K562 (cell line): ENCODE data around the gene PGGHG. TPM values are rescaled to one million over a fixed set of nuclear protein-coding genes. Genes with fewer than 3 reads are reported as not detected.

Experiments
- ATF3 ChIP-seq, 2 experiments: fragments of 450-650 bp in 1 of 2; sonication (generic) in 1 of 2; formaldehyde crosslinking in 1 of 2; IDR thresholded peaks in 1 of 2; conservative IDR thresholded peaks in 1 of 2; 2 replicates each; pipeline versions ENCODE4 v1.6.1 to v1.8.1; 2016 to 2023; ENCODE audit warnings: mild to moderate bottlenecking in 2 of 2, moderate library complexity in 2 of 2, inconsistent platforms in 1 of 2, missing genetic modification reagents in 1 of 2
- CREB3 ChIP-seq: fragments of 450-650 bp; conservative IDR thresholded peaks from 2 replicates; pipeline ENCODE4 v1.6.1; 2016; ENCODE audit warnings: missing genetic modification characterization, low read depth, mild to moderate bottlenecking, missing compliant biosample characterization, moderate library complexity
- ELF2 ChIP-seq: fragments of 250-450 bp; sonication (Bioruptor Pico); IDR thresholded peaks from 2 replicates; pipeline ENCODE4 v1.5.0; 2021; ENCODE audit warnings: mild to moderate bottlenecking
- ETS2 ChIP-seq: IDR thresholded peaks from 2 replicates; pipeline ENCODE4 v1.6.1; 2016; ENCODE audit warnings: borderline replicate concordance, missing genetic modification characterization, mild to moderate bottlenecking, moderate library complexity, missing compliant biosample characterization; ENCODE audit not compliant: poor library complexity, severe bottlenecking
- FOS ChIP-seq: IDR thresholded peaks from 3 replicates; pipeline ENCODE4 v1.6.1; 2011; ENCODE audit not compliant: insufficient read length; ENCODE audit errors: extremely low read depth
- JUN ChIP-seq, 2 experiments: sonication (generic) in 1 of 2; formaldehyde crosslinking in 1 of 2; IDR thresholded peaks; 2 replicates each; pipeline versions ENCODE4 v1.6.1 to v1.8.0; 2012 to 2022; ENCODE audit warnings: borderline replicate concordance in 2 of 2, mild to moderate bottlenecking in 2 of 2, improper control_type of control experiment in 1 of 2, low read depth in 1 of 2, low read length in 1 of 2, missing genetic modification reagents in 1 of 2
- MXI1 ChIP-seq: IDR thresholded peaks from 2 replicates; pipeline ENCODE4 v1.6.1; 2011; ENCODE audit warnings: low read depth, mild to moderate bottlenecking, improper control_type of control experiment, low read length
- NBN ChIP-seq: fragments of 450-650 bp; IDR thresholded peaks from 2 replicates; pipeline ENCODE4 v1.6.1; 2016; ENCODE audit warnings: low read depth, mild to moderate bottlenecking
- NFATC3 ChIP-seq: fragments of 450-650 bp; IDR thresholded peaks from 2 replicates; pipeline ENCODE4 v1.6.1; 2017; ENCODE audit warnings: mild to moderate bottlenecking
- RFX1 ChIP-seq: fragments of 450-650 bp; IDR thresholded peaks from 2 replicates; pipeline ENCODE4 v1.6.1; 2016; ENCODE audit warnings: mild to moderate bottlenecking, moderate library complexity
- SREBF1 ChIP-seq: fragments of 150-350 bp; IDR thresholded peaks from 2 replicates; pipeline ENCODE4 v1.6.1; 2014; ENCODE audit warnings: antibody characterized with exemption, low read depth, low read length, borderline replicate concordance
- TCF3 ChIP-seq: sonication (generic); formaldehyde crosslinking; IDR thresholded peaks from 2 replicates; pipeline ENCODE4 v1.4.0; 2020; ENCODE audit warnings: mild to moderate bottlenecking, missing genetic modification reagents
- TFAM ChIP-seq: fragments of 250-450 bp; sonication (Bioruptor Pico); conservative IDR thresholded peaks from 2 replicates; pipeline ENCODE4 v1.5.0; 2021; ENCODE audit warnings: mild to moderate bottlenecking, moderate library complexity
- YY1 ChIP-seq, 3 experiments: IDR thresholded peaks; 2 replicates each; pipeline ENCODE4 v1.6.1; 2011; ENCODE audit warnings: low read length in 2 of 3, mild to moderate bottlenecking in 2 of 3, moderate library complexity in 2 of 3, borderline replicate concordance in 1 of 3, control low read depth in 1 of 3, low read depth in 1 of 3; ENCODE audit not compliant: insufficient read depth in 3 of 3, insufficient replicate concordance in 2 of 3, control insufficient read depth in 1 of 3, insufficient read length in 1 of 3; ENCODE audit errors: extremely low read depth in 1 of 3
- ZNF655 ChIP-seq: fragments of 250-450 bp; sonication (Bioruptor Pico); IDR thresholded peaks from 2 replicates; pipeline ENCODE4 v1.5.0; 2021
- polyA plus RNA-seq, 8 experiments: library from polyadenylated mRNA; depleted of rRNA in 4 of 8; stranded (reverse) in 5 of 8; unstranded in 3 of 8; fragments of >200 nt; fragmentation: Nextera tagmentation in 2 of 8; fragmentation: Illumina TruSeq in 1 of 8; extraction: Ambion mirVana in 2 of 8; extraction: Trizol in 1 of 8; gene quantifications; 2 replicates each; pipeline versions ENCODE4 v1.2.1 to v1.2.3, GENCODE V29; 2011 to 2014; ENCODE audit warnings: inconsistent platforms in 1 of 8, missing spikeins in 1 of 8
- total RNA-seq, 7 experiments: library from RNA; depleted of rRNA in 6 of 7; stranded (reverse); fragments of >200 nt in 6 of 7; fragmentation: Illumina TruSeq in 2 of 7; extraction: Trizol in 2 of 7; gene quantifications; 2 replicates each; pipeline versions ENCODE4 v1.2.1 to v1.2.3, GENCODE V29; 2011 to 2021; ENCODE audit warnings: low replicate concordance in 1 of 7
- TF ChIP-seq, protein P1 (sequence below): fragments of 450-650 bp; formaldehyde crosslinking; IDR thresholded peaks from 2 replicates; pipeline ENCODE4 v1.4.0; 2020; ENCODE audit warnings: mild to moderate bottlenecking, moderate library complexity
- TF ChIP-seq, protein P2 (sequence below): sonication (generic); formaldehyde crosslinking; IDR thresholded peaks from 2 replicates; pipeline ENCODE4 v1.8.1; 2023; ENCODE audit warnings: mild to moderate bottlenecking, missing genetic modification reagents, moderate library complexity
- TF ChIP-seq, protein P3 (sequence below): fragments of 450-650 bp; IDR thresholded peaks from 2 replicates; pipeline ENCODE4 v1.6.1; 2018; ENCODE audit warnings: mild to moderate bottlenecking, low read depth; ENCODE audit not compliant: partially characterized antibody

Gene PGGHG
- total and polyA plus RNA-seq, 9 of the 15 experiments (the other 6 are each of a cell fraction or from before 2014, with no cell fraction given), result 0.38 to 85.1 (median 18.1) TPM

- TF ChIP-seq, protein P1, sequence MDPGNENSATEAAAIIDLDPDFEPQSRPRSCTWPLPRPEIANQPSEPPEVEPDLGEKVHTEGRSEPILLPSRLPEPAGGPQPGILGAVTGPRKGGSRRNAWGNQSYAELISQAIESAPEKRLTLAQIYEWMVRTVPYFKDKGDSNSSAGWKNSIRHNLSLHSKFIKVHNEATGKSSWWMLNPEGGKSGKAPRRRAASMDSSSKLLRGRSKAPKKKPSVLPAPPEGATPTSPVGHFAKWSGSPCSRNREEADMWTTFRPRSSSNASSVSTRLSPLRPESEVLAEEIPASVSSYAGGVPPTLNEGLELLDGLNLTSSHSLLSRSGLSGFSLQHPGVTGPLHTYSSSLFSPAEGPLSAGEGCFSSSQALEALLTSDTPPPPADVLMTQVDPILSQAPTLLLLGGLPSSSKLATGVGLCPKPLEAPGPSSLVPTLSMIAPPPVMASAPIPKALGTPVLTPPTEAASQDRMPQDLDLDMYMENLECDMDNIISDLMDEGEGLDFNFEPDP (CRISPR knock-in tag), result no peak
- TF ChIP-seq FOS (no peak), TFAM (CRISPR knock-in tag) (no peak), NBN (no peak), SREBF1 (no peak), YY1 (IDR thresholded peaks at IDR 0.05; ENCODE audit: borderline replicate concordance in 1 of 3, control insufficient read depth in 1 of 3, extremely low read depth in 1 of 3, insufficient read depth in 3 of 3, insufficient read length in 1 of 3, insufficient replicate concordance in 2 of 3, low read depth in 1 of 3, low read length in 2 of 3) (peak in 1 of 3 experiments; percentile 68), JUN (IDR thresholded peaks at IDR 0.05; ENCODE audit: borderline replicate concordance, low read depth, low read length) (no peak), JUN (CRISPR knock-in tag; IDR thresholded peaks at IDR 0.05; ENCODE audit: borderline replicate concordance) (no peak), ELF2 (CRISPR knock-in tag) (no peak), MXI1 (no peak), TCF3 (CRISPR knock-in tag) (no peak), RFX1 (no peak), ETS2 (no peak), NFATC3 (no peak), CREB3 (tag) (no peak), ATF3 (IDR thresholded peaks at IDR 0.05) (no peak), ATF3 (CRISPR knock-in tag; conservative IDR thresholded peaks at IDR 0.05) (no peak), ZNF655 (CRISPR knock-in tag) (no peak)
- TF ChIP-seq, protein P2, sequence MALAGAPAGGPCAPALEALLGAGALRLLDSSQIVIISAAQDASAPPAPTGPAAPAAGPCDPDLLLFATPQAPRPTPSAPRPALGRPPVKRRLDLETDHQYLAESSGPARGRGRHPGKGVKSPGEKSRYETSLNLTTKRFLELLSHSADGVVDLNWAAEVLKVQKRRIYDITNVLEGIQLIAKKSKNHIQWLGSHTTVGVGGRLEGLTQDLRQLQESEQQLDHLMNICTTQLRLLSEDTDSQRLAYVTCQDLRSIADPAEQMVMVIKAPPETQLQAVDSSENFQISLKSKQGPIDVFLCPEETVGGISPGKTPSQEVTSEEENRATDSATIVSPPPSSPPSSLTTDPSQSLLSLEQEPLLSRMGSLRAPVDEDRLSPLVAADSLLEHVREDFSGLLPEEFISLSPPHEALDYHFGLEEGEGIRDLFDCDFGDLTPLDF (CRISPR knock-in tag), result no peak
- TF ChIP-seq, protein P3, sequence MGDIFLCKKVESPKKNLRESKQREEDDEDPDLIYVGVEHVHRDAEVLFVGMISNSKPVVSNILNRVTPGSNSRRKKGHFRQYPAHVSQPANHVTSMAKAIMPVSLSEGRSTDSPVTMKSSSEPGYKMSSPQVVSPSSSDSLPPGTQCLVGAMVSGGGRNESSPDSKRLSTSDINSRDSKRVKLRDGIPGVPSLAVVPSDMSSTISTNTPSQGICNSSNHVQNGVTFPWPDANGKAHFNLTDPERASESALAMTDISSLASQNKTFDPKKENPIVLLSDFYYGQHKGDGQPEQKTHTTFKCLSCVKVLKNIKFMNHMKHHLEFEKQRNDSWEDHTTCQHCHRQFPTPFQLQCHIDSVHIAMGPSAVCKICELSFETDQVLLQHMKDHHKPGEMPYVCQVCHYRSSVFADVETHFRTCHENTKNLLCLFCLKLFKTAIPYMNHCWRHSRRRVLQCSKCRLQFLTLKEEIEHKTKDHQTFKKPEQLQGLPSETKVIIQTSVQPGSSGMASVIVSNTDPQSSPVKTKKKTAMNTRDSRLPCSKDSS, result no peak
Observed at GRCh38 chr11:287821-288477, 977 bp upstream of the PGGHG start (continued).
